Measurements from ENCODE around the gene LINC00237. TPM values are rescaled to one million over a fixed set of nuclear protein-coding genes. Genes with fewer than 3 reads are reported as not detected.

LINC00237 gene
- total RNA-seq, 2 experiments from 2014 or later, result 0.35 TPM; not detected in 1

- Mint-ChIP-seq H3K4me1 (peaks cover 2% of the 10 kb centered on the region), H3K4me3 (no peak overlapping the region), H3K9me3 (ENCODE audit: low read depth) (no peaks in the 10 kb centered on the region), H3K36me3 (no peaks in the 10 kb centered on the region), H3K27ac (no peak overlapping the region), H3K27me3 (peaks cover 42% of the 10 kb centered on the region)
- DNase-seq (no peak), ATAC-seq (no peak)
- CTCF ChIA-PET, result interaction anchor here (0.7 kb wide), 1 partner anchor 147 kb away, joined by 3 read pairs; no protein-coding TSS in a partner anchor
Observed at GRCh38 chr20:21118138-21118537, 12.0 kb upstream of the LINC00237 start.

DNA sequence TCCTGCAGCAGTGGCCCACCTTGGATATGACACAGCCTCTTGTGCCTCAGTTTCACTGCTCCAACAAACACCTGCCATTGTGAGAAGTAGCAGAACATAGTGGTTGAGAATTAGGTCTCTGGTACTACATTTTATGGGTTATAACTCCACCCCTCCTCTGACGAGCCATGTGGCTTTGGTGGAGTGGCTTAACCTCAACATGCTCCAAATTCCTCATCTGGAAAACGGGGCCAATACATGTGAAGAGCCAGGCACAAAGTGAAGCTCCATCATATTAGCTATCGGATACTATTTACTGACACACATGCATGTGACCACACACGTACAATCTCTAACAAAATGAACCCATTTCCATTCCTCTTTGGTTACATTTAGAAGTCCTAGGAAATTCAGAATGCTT, 11.4 kb upstream of the LINC00237 start:
- Mint-ChIP-seq H3K27me3 (peaks cover 42% of the 10 kb centered on the region), H3K36me3 (no peaks in the 10 kb centered on the region), H3K4me1 (peaks cover 2% of the 10 kb centered on the region), H3K27ac (no peak overlapping the region), H3K4me3 (no peak overlapping the region), H3K9me3 (ENCODE audit: low read depth) (no peaks in the 10 kb centered on the region)
- ATAC-seq (no peak), DNase-seq (no peak)
- CTCF ChIA-PET, result interaction anchor here (0.7 to 1.2 kb wide), 2 partner anchors 8 to 146 kb away, joined by 3 read pairs; partner anchors contain the start of gene KIZ

GRCh38 chr20:21114584-21114983, 8.4 kb upstream of the LINC00237 start:
- peaks cover 55% of the 10 kb centered on the region for H3K27me3 Mint-ChIP-seq
- H3K9me3 Mint-ChIP-seq (ENCODE audit: low read depth), result no peaks in the 10 kb centered on the region
- ATAC-seq (no peak), DNase-seq (no peak)
- CTCF ChIA-PET, result interaction anchor here (1.0 kb wide), 1 partner anchor 13 kb away, joined by 3 read pairs; no protein-coding TSS in a partner anchor
- H3K36me3 Mint-ChIP-seq, result no peaks in the 10 kb centered on the region
- H3K4me1 Mint-ChIP-seq, result peaks cover 2% of the 10 kb centered on the region
- no peak overlapping the region for H3K27ac Mint-ChIP-seq
- no peak overlapping the region for H3K4me3 Mint-ChIP-seq

DNA sequence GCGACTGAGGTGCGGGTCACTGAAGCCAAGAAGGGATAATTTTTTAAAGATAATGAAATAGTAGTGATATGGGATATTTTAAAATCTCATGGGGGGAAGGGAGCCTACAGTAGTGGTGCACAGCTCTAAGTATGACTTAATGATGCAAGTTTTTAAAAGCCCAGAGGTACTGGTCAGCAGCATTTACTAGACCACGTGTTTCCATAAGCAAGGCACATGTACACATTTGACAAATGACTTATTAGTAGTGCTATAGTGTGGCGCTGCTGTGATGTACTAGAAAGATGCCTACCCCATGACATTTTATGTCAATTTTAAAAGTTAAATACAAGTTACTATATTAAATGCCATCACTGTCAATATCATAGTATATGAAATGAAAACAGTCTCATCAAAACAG, 7.5 kb upstream of the LINC00237 start:
- Mint-ChIP-seq H3K4me1 (peaks cover 2% of the 10 kb centered on the region), H3K9me3 (ENCODE audit: low read depth) (no peaks in the 10 kb centered on the region), H3K4me3 (no peak overlapping the region), H3K36me3 (no peaks in the 10 kb centered on the region), H3K27ac (no peak overlapping the region), H3K27me3 (peaks cover 56% of the 10 kb centered on the region)
- ATAC-seq, result no peak
- CTCF ChIA-PET, result no interaction called here
- no peak for DNase-seq

DNA sequence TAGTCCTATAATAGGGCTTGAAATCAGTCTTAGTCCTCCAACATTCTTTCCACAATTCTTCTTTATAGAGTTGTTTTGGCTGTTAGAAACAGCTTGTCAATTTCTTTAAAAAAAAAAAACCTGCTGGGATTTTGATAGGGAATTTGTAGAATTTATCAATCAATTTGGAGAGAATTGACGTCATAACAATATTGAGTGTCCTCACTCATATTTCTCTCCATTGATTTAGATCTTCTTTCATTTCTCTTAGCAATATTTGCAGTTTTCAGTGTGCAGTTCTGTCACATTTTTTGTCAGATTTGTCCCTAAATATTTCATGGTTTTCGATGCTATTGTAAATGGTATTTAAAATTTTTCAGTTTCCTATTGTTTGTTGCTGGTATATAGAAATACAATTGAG, 5.3 kb upstream of the LINC00237 start:
- H3K4me1 Mint-ChIP-seq, result peaks cover 4% of the 10 kb centered on the region
- peaks cover 63% of the 10 kb centered on the region for H3K27me3 Mint-ChIP-seq
- H3K36me3 Mint-ChIP-seq, result peaks cover 2% of the 10 kb centered on the region
- ATAC-seq (no peak), DNase-seq (no peak)
- no peak overlapping the region for H3K4me3 Mint-ChIP-seq
- no peak overlapping the region for H3K27ac Mint-ChIP-seq
- H3K9me3 Mint-ChIP-seq (ENCODE audit: low read depth), result no peaks in the 10 kb centered on the region
- CTCF ChIA-PET, result no interaction called here

DNA sequence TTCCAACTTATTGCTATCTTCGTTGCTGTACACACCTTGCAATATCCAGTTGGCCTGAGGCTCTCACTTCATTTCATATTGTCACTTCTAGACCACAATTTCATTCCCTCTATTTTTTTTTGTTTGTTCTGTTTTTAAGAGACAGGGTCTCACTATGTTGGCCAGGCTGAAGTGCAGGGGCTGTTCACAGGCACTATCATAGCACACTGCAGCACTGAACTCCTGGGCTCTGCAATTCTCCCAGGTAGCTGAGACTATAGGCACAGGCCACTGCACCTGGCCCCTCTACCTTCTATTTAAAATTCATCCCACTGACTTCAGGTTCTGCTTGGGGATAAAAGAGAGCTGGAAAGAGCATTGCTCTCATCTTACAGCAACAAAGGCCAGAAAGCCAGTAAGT, 4.7 kb upstream of the LINC00237 start:
- peaks cover 2% of the 10 kb centered on the region for H3K36me3 Mint-ChIP-seq
- H3K4me1 Mint-ChIP-seq, result peaks cover 5% of the 10 kb centered on the region
- H3K27ac Mint-ChIP-seq, result no peak overlapping the region
- H3K27me3 Mint-ChIP-seq, result peaks cover 66% of the 10 kb centered on the region
- DNase-seq (no peak), ATAC-seq (no peak)
- no peaks in the 10 kb centered on the region for H3K9me3 Mint-ChIP-seq (ENCODE audit: low read depth)
- H3K4me3 Mint-ChIP-seq, result no peak overlapping the region
- CTCF ChIA-PET, result no interaction called here

DNA sequence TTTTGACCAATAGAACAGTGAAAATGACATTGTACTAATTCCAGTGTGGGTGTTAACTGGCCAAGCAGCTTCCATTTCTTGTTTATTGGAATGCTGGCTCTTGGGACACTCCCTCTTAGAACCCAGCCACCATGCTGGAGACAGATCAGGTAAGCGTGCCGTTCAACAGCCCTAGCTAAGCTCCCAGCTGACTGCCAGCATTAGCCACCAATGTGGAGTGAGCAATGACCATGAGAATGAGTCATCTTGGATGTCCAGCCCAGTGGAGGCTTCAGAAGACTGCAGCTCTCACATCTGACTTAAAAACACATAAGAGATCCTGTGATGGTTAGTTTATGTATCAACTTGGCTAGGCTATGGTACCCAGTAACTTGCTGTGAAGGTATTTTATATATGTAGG, 3.0 kb upstream of the LINC00237 start:
- DNase-seq, result no peak
- ATAC-seq, result no peak
- CTCF ChIA-PET, result interaction anchor here (1.3 kb wide), 1 partner anchor 21 kb away, joined by 3 read pairs; no protein-coding TSS in a partner anchor
- H3K36me3 Mint-ChIP-seq, result peaks cover 2% of the 10 kb centered on the region
- H3K4me3 Mint-ChIP-seq, result no peak overlapping the region
- H3K9me3 Mint-ChIP-seq (ENCODE audit: low read depth), result no peaks in the 10 kb centered on the region
- H3K27me3 Mint-ChIP-seq, result peaks cover 73% of the 10 kb centered on the region
- H3K27ac Mint-ChIP-seq, result no peak overlapping the region
- peaks cover 8% of the 10 kb centered on the region for H3K4me1 Mint-ChIP-seq

DNA sequence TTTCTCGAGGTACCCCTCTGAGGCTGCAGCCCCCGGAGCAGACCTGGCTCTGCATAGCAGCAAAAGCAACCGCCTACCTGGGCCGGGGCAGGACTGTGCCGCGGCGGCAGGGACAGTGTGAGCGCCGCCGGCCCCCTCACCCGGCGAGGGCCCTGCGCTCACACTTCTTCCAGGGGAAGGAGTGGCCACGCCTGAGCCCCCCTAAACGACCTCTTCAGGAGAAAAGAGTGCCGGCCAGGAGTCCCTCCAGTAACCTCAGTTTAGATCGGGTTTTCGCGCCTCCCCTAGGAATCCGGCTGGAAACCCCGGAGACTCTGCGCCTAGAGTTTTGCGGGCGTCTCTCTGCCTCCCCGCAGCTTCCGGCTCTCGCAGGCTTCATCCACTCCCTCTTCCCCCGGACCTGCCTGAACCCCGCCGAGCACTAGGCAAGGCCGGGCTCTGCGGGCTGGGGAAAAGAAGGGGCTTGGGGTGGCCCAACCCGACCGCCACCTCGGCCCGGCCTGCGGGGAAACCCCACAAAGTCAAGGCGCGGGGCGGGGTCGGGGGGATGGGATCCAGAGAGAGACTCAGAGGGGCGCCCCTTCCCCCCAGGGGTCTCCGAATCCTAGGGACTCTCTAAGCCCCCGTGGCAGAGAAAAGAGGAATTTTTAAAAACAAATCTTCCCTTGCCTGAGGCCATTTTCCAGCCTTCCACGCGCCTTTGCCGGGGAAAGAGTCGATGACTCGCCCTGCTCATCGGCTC, 558 bp downstream of the LINC00237 start:
- Mint-ChIP-seq H3K4me1 (peaks cover 30% of the 10 kb centered on the region), H3K27me3 (peaks cover 82% of the 10 kb centered on the region), H3K4me3 (no peak overlapping the region), H3K9me3 (ENCODE audit: low read depth) (no peaks in the 10 kb centered on the region), H3K27ac (no peak overlapping the region), H3K36me3 (peaks cover 2% of the 10 kb centered on the region)
- CTCF ChIA-PET, result interaction anchor here (1.2 kb wide), 1 partner anchor 399 kb away, joined by 3 read pairs; no protein-coding TSS in a partner anchor
- no peak for DNase-seq
- no peak for ATAC-seq

DNA sequence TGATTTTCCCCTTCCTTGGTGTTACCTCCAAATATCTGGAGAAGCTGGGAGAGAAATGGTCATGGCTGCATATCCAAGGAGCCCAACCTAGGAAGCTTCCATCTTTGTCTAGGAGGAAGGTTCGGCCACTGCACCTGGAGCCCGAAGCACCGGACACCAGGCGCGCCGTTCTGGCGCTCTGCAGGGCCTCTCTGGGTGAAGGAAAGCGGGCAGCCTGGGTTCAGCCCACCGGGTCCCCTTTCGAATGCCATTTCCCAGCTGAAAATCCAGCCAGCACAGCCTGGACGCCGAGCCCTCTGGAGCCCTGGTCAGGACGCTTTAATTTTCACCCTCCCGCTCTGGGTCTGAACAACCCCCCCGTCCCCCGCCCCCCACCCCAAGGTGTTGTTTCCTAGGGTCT, 1.2 kb downstream of the LINC00237 start:
- Mint-ChIP-seq H3K4me3 (no peak overlapping the region), H3K4me1 (peaks cover 32% of the 10 kb centered on the region), H3K27me3 (peaks cover 81% of the 10 kb centered on the region), H3K9me3 (ENCODE audit: low read depth) (no peaks in the 10 kb centered on the region), H3K27ac (no peak overlapping the region), H3K36me3 (peaks cover 2% of the 10 kb centered on the region)
- CTCF ChIA-PET, result interaction anchor here (1.2 kb wide), 1 partner anchor 400 kb away, joined by 3 read pairs; no protein-coding TSS in a partner anchor
- ATAC-seq, result no peak
- DNase-seq, result no peak

DNA sequence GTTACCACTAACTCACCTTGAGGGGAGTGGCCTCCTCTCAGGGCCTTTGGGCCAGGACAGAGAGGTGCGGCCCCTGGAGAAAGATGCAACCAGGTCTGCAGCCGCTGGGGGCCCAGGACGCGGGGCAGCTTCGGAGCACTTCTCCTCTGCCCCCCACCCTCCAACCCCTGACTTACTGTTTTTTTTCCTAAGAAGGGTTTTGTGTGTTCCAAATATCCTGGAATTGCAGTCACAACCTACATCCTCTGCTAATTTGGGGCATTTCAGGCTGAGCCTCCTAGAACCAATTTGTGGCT, 1.7 kb downstream of the LINC00237 start:
- Mint-ChIP-seq H3K4me3 (no peak overlapping the region), H3K27me3 (peaks cover 81% of the 10 kb centered on the region), H3K36me3 (peaks cover 2% of the 10 kb centered on the region), H3K27ac (no peak overlapping the region), H3K9me3 (ENCODE audit: low read depth) (no peaks in the 10 kb centered on the region), H3K4me1 (peaks cover 34% of the 10 kb centered on the region)
- CTCF ChIA-PET, result interaction anchor here (1.2 kb wide), 1 partner anchor 401 kb away, joined by 3 read pairs; no protein-coding TSS in a partner anchor
- ATAC-seq (no peak), DNase-seq (no peak)

DNA sequence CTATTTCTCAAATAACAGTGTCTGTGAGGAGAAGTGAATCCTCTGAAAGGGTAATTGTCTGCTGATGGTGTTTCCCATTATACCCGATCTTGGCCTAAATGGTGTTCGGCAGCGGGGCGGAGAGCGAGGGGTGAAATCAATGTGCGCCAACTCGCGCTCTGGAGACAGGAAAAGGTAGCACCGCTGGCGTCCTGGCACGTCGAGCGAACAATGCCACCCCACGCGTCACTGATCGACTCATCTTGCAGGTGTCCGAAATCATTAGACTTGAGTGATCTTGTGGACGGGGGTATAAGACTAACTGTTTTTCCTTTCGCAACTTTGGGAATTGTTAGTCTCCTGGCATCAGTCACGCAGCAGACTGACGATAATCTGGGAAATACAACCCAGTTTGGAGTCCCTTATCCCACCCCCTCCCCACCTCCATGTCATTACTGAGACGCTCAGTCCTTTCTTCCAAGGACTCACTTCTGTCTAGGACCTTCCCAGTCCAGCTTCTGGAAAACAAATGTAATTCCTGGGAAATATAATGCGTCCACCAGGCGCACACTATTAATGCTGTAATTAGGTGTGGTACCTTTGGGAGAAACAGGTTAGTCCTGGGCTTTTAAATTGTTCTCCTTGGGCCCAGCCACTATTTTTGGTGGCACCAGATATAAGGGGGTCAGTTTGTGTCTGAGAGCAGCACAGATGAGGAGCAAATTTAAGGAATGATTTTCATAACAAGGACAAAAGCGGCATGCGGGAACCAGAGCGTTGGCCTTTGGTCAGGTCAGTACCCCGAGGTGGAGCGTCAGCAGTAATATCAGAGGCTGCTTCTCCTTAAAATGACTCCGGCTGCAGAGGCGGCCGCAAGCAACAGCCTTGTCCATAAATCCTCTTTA, 2.3 kb downstream of the LINC00237 start:
- DNase-seq, result no peak
- CTCF ChIA-PET, result interaction anchor here (1.2 kb wide), 1 partner anchor 401 kb away, joined by 3 read pairs; no protein-coding TSS in a partner anchor
- H3K27ac Mint-ChIP-seq, result no peak overlapping the region
- H3K4me1 Mint-ChIP-seq, result peaks cover 38% of the 10 kb centered on the region
- peaks cover 82% of the 10 kb centered on the region for H3K27me3 Mint-ChIP-seq
- peak overlapping the region; percentile 72 for H3K4me3 Mint-ChIP-seq
- no peaks in the 10 kb centered on the region for H3K9me3 Mint-ChIP-seq (ENCODE audit: low read depth)
- H3K36me3 Mint-ChIP-seq, result peaks cover 2% of the 10 kb centered on the region
- no peak for ATAC-seq

DNA sequence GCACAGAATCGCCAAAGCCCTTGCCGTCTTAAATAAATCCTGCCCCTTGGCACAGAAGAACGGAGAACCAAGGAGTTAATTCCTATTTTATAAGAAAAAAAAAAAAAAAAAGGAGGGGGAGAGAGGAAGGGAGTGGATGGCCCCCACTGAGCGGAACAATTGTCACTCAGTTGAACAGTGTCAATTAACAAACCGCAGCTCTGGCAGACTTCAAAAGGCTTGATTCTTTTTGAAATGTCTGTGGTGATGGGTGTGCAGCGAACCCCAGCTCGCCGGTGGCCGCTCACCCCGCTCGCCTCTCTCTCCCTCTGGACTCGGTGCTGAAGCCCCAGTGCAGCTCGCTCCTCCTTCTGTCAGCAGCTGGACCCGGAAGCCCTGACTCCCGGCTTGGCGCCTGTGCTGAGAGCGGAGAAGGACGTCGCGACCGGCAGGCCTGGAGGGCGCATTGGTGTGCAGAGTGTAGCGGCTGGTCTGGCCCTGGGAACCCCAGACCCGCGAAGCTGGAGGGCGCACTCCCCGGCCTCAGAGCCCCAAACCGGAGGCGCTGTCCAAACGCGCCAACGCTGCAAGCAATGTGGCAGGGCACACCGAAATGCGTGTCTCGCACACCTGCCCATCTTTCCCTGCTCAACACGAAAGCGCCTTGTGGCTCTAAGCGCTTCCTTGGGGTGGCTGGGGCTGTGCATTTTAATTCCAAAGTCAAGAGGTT, 3.4 kb downstream of the LINC00237 start:
- peak overlapping the region; percentile 65 for H3K27ac Mint-ChIP-seq
- peaks cover 2% of the 10 kb centered on the region for H3K36me3 Mint-ChIP-seq
- ATAC-seq, result peak; percentile 72

More for the DNA sequence above, 3.4 kb downstream of the LINC00237 start:
- H3K4me1 Mint-ChIP-seq, result peaks cover 42% of the 10 kb centered on the region
- peak overlapping the region; percentile 72 for H3K4me3 Mint-ChIP-seq
- CTCF ChIA-PET, result interaction anchor here (0.5 to 1.8 kb wide), 5 partner anchors 54 to 408 kb away, joined by 3 to 10 read pairs (median 4); no protein-coding TSS in a partner anchor
- H3K9me3 Mint-ChIP-seq (ENCODE audit: low read depth), result no peaks in the 10 kb centered on the region
- H3K27me3 Mint-ChIP-seq, result peaks cover 82% of the 10 kb centered on the region
- peak; percentile 68 for DNase-seq

All from activated CD8-positive, alpha-beta memory T cell treated with anti-CD3 and anti-CD28 coated beads, Interleukin-2, amount 10 ng/mL, durations not matched to agents 7 days and 5 days (primary cell).